ENCODE results near the gene CNNM4.

CNNM4 gene

DNA sequence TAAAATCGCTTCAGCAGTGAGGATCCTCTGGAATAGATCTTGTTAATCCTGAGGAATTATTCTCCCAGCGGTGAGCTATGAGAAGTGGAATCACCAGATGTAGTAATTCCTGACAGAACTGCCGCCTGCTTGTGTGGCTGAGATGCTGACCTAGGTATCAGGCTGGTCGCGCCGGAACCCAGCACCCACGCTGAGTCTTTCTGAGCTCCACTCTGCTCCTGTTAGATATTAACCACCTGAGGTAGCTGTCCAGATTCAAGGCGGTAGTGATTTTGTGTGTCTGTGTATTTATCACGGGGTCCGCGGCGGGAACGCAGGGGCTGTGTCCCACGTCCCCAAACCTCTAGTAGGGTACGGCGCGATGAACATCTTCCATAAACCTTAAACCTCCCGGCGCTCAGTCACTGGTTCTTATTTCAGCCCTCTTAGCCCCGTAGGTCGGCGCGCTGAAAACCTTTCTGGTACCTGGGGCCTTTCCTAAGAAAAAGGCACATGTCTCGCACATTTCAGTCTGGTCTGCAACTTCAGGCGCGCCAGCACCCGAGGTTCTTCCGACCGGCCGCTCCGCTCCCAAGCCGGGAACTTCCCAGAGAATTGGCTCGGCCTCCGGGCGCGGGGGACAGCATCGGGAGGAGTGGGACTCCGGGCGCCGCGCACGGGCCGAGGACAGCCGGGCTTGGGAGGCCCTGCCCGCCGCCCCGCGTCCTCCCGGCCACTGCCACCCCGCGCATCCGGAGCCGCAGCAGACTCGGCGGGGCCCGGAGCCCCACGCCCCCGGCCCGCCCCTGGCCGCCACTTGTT lies 54.8 kb downstream of the CNNM4 start:
- no peak for DNase-seq

- DNase-seq, result peak; percentile 93
These were observed 55.6 kb downstream of the CNNM4 start, which contains the start of gene CNNM3 for GRCh38 chr2:96816127-96816835. TSS of gene CNNM3 (plus strand) at chr2:96816268. CDS start at chr2:96816278, 10 bp downstream.

- DNase-seq, result no peak
These were observed 56.4 kb downstream of the CNNM4 start for GRCh38 chr2:96816836-96817702.

GRCh38 chr2:96817882-96818281 lies 57.2 kb downstream of the CNNM4 start:
- DNase-seq, result no peak

DNA sequence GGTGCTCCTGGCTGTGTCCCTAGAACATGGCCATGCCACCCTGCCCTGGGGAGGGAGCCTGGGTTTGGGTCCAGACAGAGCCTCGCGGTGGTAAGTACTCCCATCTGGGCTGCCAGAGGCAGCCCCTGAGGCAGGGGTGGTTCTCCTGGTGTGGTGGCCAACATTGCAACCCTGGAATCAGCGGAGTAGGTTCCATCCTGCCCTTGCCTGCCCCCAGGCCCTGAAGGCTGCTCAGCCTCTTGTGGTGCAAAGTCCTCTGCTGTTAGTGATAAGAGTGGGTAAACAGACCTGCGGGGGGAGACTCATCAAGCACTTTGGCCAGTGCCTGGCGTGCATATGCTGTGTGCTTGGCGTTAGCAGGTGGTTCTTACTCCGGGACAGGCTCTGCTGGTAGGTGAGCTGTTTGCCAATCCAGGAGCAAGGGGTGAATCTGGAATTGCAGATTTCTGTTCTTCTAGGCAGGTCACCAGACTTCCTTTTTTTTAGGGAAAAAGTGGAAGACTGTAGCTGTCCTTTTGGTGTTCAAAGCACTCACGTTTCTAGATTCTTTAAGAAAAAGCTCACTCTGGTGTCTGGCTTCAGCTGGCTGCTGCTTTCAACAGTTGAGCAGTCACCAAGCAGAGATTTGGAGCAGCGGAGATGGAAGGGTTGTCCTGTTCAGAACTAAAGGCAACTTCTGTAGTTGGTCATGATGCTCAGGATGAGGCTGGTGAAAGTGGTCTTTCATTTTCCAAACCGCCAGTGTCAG lies 58.6 kb downstream of the CNNM4 start:
- no peak for DNase-seq

DNA sequence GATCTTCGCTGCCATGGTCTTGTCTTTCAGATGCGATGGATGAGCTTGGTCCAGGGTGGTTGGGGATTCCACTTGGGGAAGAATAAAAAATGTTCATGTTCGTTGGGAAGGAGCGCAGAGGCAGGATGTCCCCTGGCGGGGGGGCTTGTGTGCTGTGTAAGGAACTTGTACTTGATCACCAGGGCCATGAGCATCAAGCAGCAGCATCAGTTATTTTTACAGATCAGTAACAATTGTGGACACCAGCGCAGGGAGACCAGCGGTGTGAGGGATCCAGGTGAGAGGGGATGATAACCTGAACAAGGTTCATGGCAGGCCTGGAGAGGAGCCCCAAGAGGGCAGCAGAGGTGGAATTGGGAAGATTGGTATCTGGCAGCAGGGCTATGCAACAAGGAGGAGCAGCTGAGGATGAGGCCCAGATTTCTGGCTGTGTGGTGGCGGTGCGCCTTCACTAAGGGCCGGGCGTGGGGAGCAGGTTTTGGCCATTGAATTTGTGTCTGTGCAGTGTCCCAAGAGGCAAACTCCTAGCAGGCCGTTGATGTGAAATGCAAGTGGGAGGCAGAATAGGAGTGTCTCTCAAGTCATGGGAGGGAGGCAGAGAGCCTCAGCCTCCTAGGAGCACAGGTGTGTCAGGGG lies 59.3 kb downstream of the CNNM4 start:
- DNase-seq, result no peak

GRCh38 chr2:96821113-96821675 lies 60.5 kb downstream of the CNNM4 start:
- DNase-seq, result no peak

DNA sequence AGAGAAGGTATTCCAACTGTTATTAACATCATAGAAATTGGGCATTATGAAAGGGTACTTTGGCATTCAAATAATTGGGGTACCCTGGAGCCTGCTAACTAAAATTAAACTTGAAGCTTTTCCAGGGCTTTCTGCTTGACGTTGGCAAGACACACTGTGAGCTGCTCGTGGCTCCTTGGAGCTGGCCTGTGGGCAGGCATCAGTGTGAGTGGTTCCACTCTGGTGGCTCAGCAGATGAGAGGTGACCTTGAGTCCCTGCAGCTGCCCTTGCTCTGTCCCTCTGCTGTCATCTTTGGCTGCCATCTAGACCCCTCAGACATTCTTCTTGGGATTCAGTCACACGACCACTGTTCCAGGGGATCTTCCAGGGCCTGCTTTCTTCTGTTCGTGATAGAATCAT lies 62.1 kb downstream of the CNNM4 start:
- no peak for DNase-seq

DNA sequence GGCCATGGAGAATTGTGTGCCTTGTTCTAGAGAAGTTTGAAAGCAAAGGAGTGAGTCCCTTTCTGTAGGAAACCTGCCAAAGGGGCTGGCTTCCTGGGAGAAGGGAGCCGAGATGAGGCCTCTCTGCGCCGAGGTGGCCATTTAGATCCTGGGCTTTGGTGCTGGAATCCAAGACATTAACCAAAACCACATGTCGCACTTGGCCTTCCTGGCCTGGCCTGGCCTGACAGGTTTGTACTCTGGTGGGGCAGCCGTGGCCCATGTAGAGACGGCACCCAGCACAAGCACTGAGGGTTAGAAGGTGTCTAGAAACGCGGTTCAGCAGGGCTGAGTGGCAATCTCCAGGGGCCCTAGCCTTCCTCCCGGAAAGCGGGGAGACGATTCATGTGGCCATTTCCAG lies 62.5 kb downstream of the CNNM4 start:
- DNase-seq, result no peak

DNA sequence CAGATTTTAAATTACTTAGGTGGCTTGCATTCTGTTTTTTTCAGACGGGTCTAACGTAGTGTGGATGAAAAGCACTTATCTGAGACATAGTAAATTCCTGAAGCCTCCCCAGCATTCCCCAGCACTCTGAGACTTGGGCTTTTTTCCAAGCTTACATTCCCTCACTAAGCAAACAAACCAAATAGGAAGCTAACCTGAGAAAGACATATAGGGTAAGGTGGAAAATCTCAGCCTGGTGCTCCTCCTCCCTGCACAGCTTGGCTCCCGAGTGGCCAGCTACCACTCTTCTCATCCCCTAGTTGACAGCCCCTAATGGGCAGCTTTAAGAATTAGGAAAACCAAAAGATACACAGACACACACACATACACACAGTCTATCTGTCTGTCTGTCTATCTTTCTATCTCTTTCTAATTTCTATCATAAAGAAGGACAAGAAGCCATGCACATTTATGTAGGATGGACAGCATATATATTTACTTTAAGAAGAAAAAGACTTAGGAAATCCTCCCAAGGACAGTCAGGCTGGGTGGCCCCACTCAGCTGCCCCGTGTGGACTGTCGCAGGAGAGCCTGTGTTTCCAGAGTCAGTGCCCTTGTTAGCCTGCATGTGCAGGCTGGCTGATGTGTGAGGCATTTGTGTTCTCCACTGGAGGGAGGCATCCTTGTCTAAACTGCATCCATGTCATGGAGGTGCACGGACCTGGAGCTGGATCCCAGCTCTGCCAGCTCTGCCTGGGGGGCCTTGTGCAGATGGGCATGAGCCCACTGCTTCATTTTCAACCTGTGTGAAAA lies 63.6 kb downstream of the CNNM4 start:
- no peak for DNase-seq

DNA sequence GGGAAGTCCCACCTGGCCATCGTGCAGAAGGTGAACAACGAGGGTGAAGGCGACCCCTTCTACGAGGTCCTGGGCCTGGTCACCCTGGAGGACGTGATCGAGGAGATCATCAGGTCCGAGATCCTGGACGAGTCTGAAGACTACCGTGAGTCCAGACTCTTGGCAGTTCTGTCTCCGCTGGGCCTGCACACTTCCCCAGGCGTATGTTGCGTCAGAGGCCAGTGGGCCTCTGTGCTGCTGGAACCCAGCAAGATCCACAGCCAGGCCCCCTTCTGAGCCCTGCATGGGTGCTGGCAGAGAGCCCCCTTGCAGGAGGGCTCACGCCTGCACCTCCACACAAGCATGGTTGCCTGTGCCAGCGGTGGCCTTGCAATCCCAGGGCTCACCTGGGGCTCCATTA lies 64.4 kb downstream of the CNNM4 start:
- no peak for DNase-seq

GRCh38 chr2:96826546-96827278 lies 66.0 kb downstream of the CNNM4 start:
- no peak for DNase-seq

DNA sequence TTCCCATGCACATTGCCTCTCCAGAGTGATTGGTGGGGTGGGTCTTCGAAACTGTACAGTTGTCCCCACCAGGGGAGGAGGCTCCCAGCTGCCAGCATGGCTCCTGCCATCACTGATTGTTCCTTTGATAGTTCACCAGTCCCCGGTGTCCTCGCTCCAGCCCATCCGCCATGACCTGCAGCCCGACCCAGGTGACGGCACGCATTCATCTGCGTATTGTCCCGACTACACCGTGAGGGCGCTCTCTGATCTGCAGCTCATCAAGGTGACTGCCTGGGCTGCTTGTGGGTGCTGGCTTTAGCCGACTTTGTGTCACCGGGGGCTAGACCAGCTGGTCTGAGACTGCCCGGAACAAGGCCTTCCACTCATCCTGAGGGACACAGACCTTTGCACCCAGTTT lies 67.7 kb downstream of the CNNM4 start:
- DNase-seq, result no peak

- DNase-seq, result no peak
These were observed 68.2 kb downstream of the CNNM4 start for GRCh38 chr2:96828874-96829273.

DNA sequence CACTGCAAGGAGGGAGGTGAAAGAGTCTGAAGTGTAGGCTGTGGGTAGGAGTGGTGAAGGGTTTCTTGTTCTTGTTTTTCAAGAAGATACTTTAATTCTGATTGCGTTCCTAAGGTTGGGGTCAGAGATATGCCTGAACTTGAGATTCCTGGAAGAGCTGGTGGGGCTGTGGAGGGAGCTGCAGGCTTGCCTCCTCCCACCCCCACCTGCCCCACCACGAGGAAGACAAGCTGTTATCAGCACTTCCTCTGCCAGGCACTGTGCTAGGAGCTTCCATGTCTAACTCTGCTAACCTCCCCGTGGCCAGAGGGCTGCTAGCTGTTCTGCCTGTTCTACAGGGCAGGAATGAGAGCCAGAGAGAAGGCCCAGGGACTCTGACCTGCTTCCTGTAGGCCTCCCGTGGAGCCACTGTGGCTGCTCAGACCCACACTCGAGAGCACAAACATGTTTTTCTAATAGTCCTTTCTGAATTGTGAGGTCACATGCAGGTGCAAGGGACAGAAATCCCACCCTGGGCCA lies 69.4 kb downstream of the CNNM4 start:
- DNase-seq, result no peak

- DNase-seq, result no peak
These were observed 71.0 kb downstream of the CNNM4 start for GRCh38 chr2:96831679-96832078.

DNA sequence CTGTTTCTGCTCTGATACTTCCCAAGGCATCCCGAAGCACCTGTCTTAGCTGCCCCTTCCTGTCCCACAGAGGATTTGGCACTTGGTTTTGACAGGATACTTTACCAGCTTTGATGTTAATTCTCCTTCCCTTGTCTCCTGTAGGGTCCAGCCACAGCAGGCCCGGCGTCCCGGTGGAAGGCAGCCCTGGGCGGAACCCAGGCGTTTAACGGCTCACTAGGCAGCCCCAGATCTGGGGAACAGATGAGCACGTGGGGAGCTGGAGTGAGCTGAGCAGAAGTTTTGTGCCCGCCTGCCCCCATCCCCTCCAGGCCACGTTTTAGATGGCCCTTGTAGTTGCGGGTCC lies 71.7 kb downstream of the CNNM4 start:
- no peak for DNase-seq

- no peak for DNase-seq
These were observed 72.2 kb downstream of the CNNM4 start for GRCh38 chr2:96832754-96833507.

DNA sequence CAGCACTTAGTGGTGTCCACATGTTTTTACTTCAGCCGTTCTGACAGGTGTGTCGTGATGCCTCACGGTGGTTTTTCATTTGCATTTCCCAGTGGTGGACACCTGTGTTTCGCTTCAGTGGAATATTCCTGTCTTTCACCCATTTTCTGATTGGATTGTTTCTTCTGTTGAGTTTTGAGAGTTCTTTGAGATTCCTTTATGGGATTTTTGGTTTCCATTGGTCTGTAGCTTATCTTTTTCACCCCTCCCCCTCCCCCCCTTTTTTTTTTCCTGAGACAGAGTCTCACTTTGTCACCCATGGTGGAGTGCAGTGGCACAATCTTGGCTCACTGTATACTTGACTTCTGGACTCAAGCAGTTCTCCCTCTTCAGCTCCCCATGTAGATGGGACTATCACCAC lies 75.1 kb downstream of the CNNM4 start:
- no peak for DNase-seq

Data from CD4-positive, alpha-beta T cell treated with Interleukin-15 for 1 hour (primary cell).